HepG2 (cell line): Measurements from ENCODE around the gene DCUN1D3. TPM values are rescaled to one million over a fixed set of nuclear protein-coding genes. Genes with fewer than 3 reads are reported as not detected.

Experiments
- ATAC-seq: fragments of 200-7000 bp; cut with Tn5 transposase; 3 replicates; pipeline ENCODE4 v1.9.1; 2020; ENCODE audit warnings: mild to moderate bottlenecking, moderate library complexity
- BruUV-seq: library from RNA; stranded (reverse); fragments of 400-500 nt; replicated peaks from 2 replicates; lab custom pipeline; 2021; lab: Mats Ljungman, UMichigan
- CTCF ChIA-PET: fragments of 300-600 bp; formaldehyde crosslinking; extraction: SDS; loops from one replicate; lab custom pipeline; 2021; ENCODE audit warnings: low total read pairs, inconsistent platforms, low intra/inter-chr PET ratio; lab: Yijun Ruan, JAX
- POLR2A ChIA-PET: fragments of 350-600 bp; sonication (Branson Sonifier 250); formaldehyde crosslinking; loops from one replicate; lab custom pipeline; 2020; ENCODE audit warnings: antibody characterized with exemption, inconsistent platforms; lab: Yijun Ruan, JAX
- DNase-seq: peaks from one replicate; pipeline ENCODE4 v3.0.0-alpha.2; 2015; ENCODE audit warnings: low spot score
- FAIRE-seq: peaks from 3 replicates; lab custom pipeline; 2011; peaks lifted over from hg19 to GRCh38; lab: Jason Lieb, UNC
- H2AFZ ChIP-seq: one replicate; pipeline ENCODE4 v1.6.1; 2011; ENCODE audit warnings: low read length, inconsistent platforms
- H3K27ac ChIP-seq: fragments of 300-600 bp; 3 replicates; pipeline ENCODE4 v1.8.0; 2011; ENCODE audit warnings: mixed run types, mild to moderate bottlenecking, mixed read lengths, low read length, inconsistent platforms; ENCODE audit not compliant: insufficient read depth; ENCODE audit errors: extremely low read length
- H3K27me3 ChIP-seq, 2 experiments: fragments of 200-600 bp in 1 of 2; 2 replicates in 1 of 2; 3 replicates in 1 of 2; pipeline versions ENCODE4 v1.6.0 to v1.8.0; 2011; ENCODE audit warnings: low read length in 2 of 2, mild to moderate bottlenecking in 2 of 2, moderate library complexity in 2 of 2, inconsistent platforms in 1 of 2; ENCODE audit not compliant: insufficient read depth in 2 of 2, control insufficient read depth in 1 of 2
- H3K36me3 ChIP-seq, 2 experiments: fragments of 200-600 bp in 1 of 2; replicated peaks in 1 of 2; 2 replicates in 1 of 2; 3 replicates in 1 of 2; pipeline versions ENCODE4 v1.5.1 to v1.8.0; 2011; ENCODE audit warnings: low read length in 2 of 2, inconsistent platforms in 1 of 2; ENCODE audit not compliant: insufficient read depth in 2 of 2, control insufficient read depth in 1 of 2
- H3K4me1 ChIP-seq: 2 replicates; pipeline ENCODE4 v1.5.1; 2012; ENCODE audit warnings: low read length, inconsistent platforms; ENCODE audit not compliant: insufficient read depth
- H3K4me2 ChIP-seq: 2 replicates; pipeline ENCODE4 v1.6.0; 2011; ENCODE audit warnings: low read depth, low read length, inconsistent platforms
- H3K4me3 ChIP-seq, 3 experiments: fragments of 200-600 bp in 1 of 3; sonication (generic), shearing (Covaris generic) in 1 of 3; replicated peaks in 1 of 3; 2 replicates each; pipeline ENCODE4 v1.5.1; 2011 to 2016; ENCODE audit warnings: low read length in 3 of 3, inconsistent platforms in 2 of 3, low read depth in 2 of 3, mild to moderate bottlenecking in 2 of 3, control low read depth in 1 of 3, mixed read lengths in 1 of 3; ENCODE audit not compliant: insufficient read depth in 1 of 3
- H3K79me2 ChIP-seq: one replicate; pipeline ENCODE4 v1.6.1; 2011; ENCODE audit warnings: low read length, inconsistent platforms; ENCODE audit not compliant: insufficient read depth
- H3K9ac ChIP-seq: 2 replicates; pipeline ENCODE4 v1.6.0; 2011; ENCODE audit warnings: mild to moderate bottlenecking, low read depth, low read length, inconsistent platforms; ENCODE audit not compliant: insufficient read depth
- H3K9me3 ChIP-seq: 2 replicates; pipeline ENCODE4 v1.5.1; 2012; ENCODE audit warnings: mild to moderate bottlenecking, low read length
- H4K20me1 ChIP-seq: 2 replicates; pipeline ENCODE4 v1.6.0; 2011; ENCODE audit warnings: inconsistent platforms, mild to moderate bottlenecking, low read length, moderate library complexity; ENCODE audit not compliant: insufficient read depth
- ETV5 ChIP-seq: IDR thresholded peaks from 2 replicates; pipeline ENCODE4 v1.6.1; 2018; ENCODE audit warnings: missing biosample characterization, missing genetic modification reagents, inconsistent platforms, borderline replicate concordance
- NFAT5 ChIP-seq: sonication (generic); formaldehyde crosslinking; IDR thresholded peaks from 2 replicates; pipeline ENCODE4 v1.4.0; 2020; ENCODE audit warnings: missing genetic modification reagents
- NFE2 ChIP-seq: sonication (generic); formaldehyde crosslinking; IDR thresholded peaks from 2 replicates; pipeline ENCODE4 v1.4.0; 2020; ENCODE audit warnings: missing genetic modification reagents
- SUZ12 ChIP-seq: fragments of 150-350 bp; IDR thresholded peaks from 2 replicates; pipeline ENCODE4 v1.6.1; 2014; ENCODE audit warnings: low read depth, low read length
- ZFP90 ChIP-seq: sonication (generic); formaldehyde crosslinking; IDR thresholded peaks from 2 replicates; pipeline ENCODE4 v1.8.0; 2022; ENCODE audit warnings: missing genetic modification reagents, mild to moderate bottlenecking, inconsistent platforms, borderline replicate concordance
- ZNF703 ChIP-seq: sonication (generic); formaldehyde crosslinking; IDR thresholded peaks from 2 replicates; pipeline ENCODE4 v1.5.1; 2020; ENCODE audit warnings: missing genetic modification reagents, mild to moderate bottlenecking, moderate library complexity, borderline replicate concordance
- ZSCAN9 ChIP-seq: IDR thresholded peaks from 2 replicates; pipeline ENCODE4 v1.6.1; 2016; ENCODE audit warnings: borderline replicate concordance
- WGBS: methylation state at CpG from one replicate; pipeline ENCODE4 v1.1.6; 2017; ENCODE audit warnings: low lambda C conversion rate; 5-methylcytosine and 5-hydroxymethylcytosine counted together
- in situ Hi-C: cut with HindIII; loops from 2 replicates; pipeline ENCODE4 v1.10.0; 2017; ENCODE audit warnings: low pct_unique_long_range_greater_than_20kb; ENCODE audit not compliant: extremely low pct_ligation_motif_present
- intact Hi-C: fragments of 100-400 bp; cut with micrococcal nuclease; formaldehyde crosslinking; loops from one replicate; pipeline ENCODE4 v1.10.0; 2022; ENCODE audit not compliant: unreplicated experiment
- polyA plus RNA-seq, 8 experiments: library from polyadenylated mRNA; depleted of rRNA in 3 of 8; stranded (reverse) in 7 of 8; unstranded in 1 of 8; fragments of >200 nt; fragmentation: Illumina TruSeq in 4 of 8; extraction: Trizol in 4 of 8; gene quantifications; 2 replicates each; pipeline versions ENCODE4 v1.2.1 to v1.2.3, GENCODE V29; 2011 to 2016; ENCODE audit warnings: low read depth in 4 of 8, missing spikeins in 1 of 8, mixed read lengths in 1 of 8; ENCODE audit not compliant: insufficient read depth in 1 of 8
- total RNA-seq, 5 experiments: library from RNA; depleted of rRNA; stranded (reverse); fragments of >200 nt; fragmentation: Illumina TruSeq; extraction: Trizol; gene quantifications; 2 replicates each; pipeline ENCODE4 v1.2.3, GENCODE V29; 2016; ENCODE audit warnings: low read depth in 1 of 5
- TF ChIP-seq, protein P1 (sequence below): sonication (generic); formaldehyde crosslinking; IDR thresholded peaks from 2 replicates; pipeline ENCODE4 v1.4.0; 2020; ENCODE audit warnings: missing genetic modification reagents
- TF ChIP-seq, protein P2 (sequence below): sonication (generic); formaldehyde crosslinking; IDR thresholded peaks from 2 replicates; pipeline ENCODE4 v1.5.0; 2020; ENCODE audit warnings: missing genetic modification reagents
- TF ChIP-seq, protein P3 (sequence below): sonication (generic); formaldehyde crosslinking; IDR thresholded peaks from 2 replicates; pipeline ENCODE4 v1.4.0; 2020; ENCODE audit warnings: low read depth, mild to moderate bottlenecking, missing genetic modification reagents

DCUN1D3 gene
- total and polyA plus RNA-seq, 2 of the 13 experiments (the other 11 are each of a cell fraction or from before 2014, with no cell fraction given), result 5.0 to 19.3 TPM

DNA sequence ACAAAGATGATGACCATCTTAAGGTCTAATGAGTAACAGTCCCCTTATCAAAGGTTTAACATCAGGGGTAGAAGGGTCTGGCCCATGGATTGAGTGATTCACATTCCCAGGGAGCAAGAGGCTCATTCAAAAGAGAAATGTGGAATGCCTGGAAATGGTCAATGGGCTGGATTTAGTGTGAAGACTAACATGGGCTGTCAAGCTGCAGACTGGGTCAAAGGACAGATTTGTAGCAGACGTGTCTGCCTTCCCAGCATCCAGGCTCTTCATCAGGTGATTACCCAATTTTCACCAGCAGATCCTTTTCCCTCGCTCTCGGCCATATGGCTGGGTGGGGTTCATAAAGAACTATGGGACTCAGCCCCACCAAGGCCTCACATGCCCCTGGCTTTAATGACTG lies 26.8 kb downstream of the DCUN1D3 start (continued):
- TF ChIP-seq NFAT5 (CRISPR knock-in tag), result no peak
- TF ChIP-seq SUZ12, result no peak
- TF ChIP-seq NFE2 (CRISPR knock-in tag), result no peak

- Histone ChIP-seq H3K27ac (no peak overlapping the region), H3K79me2 (peaks cover 89% of the 10 kb centered on the region), H3K36me3 (peaks cover 0 to 20% of the 10 kb centered on the region in 2 experiments; a peak in 2 of 5 replicates), H3K4me1 (peaks cover 67% of the 10 kb centered on the region), H2AFZ (no peak overlapping the region), H3K9ac (no peak overlapping the region), H3K4me2 (no peak overlapping the region), H3K9me3 (no peaks in the 10 kb centered on the region), H3K4me3 (no peak overlapping the region), H4K20me1 (peaks cover 28% of the 10 kb centered on the region), H3K27me3 (no peaks in the 10 kb centered on the region)
- TF ChIP-seq, protein P1, sequence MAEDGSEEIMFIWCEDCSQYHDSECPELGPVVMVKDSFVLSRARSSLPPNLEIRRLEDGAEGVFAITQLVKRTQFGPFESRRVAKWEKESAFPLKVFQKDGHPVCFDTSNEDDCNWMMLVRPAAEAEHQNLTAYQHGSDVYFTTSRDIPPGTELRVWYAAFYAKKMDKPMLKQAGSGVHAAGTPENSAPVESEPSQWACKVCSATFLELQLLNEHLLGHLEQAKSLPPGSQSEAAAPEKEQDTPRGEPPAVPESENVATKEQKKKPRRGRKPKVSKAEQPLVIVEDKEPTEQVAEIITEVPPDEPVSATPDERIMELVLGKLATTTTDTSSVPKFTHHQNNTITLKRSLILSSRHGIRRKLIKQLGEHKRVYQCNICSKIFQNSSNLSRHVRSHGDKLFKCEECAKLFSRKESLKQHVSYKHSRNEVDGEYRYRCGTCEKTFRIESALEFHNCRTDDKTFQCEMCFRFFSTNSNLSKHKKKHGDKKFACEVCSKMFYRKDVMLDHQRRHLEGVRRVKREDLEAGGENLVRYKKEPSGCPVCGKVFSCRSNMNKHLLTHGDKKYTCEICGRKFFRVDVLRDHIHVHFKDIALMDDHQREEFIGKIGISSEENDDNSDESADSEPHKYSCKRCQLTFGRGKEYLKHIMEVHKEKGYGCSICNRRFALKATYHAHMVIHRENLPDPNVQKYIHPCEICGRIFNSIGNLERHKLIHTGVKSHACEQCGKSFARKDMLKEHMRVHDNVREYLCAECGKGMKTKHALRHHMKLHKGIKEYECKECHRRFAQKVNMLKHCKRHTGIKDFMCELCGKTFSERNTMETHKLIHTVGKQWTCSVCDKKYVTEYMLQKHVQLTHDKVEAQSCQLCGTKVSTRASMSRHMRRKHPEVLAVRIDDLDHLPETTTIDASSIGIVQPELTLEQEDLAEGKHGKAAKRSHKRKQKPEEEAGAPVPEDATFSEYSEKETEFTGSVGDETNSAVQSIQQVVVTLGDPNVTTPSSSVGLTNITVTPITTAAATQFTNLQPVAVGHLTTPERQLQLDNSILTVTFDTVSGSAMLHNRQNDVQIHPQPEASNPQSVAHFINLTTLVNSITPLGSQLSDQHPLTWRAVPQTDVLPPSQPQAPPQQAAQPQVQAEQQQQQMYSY (CRISPR knock-in tag), result no peak
- TF ChIP-seq ZNF703 (CRISPR knock-in tag) (no peak), ZSCAN9 (CRISPR knock-in tag) (no peak), ZFP90 (CRISPR knock-in tag) (no peak), ETV5 (no peak)
- TF ChIP-seq, protein P2, sequence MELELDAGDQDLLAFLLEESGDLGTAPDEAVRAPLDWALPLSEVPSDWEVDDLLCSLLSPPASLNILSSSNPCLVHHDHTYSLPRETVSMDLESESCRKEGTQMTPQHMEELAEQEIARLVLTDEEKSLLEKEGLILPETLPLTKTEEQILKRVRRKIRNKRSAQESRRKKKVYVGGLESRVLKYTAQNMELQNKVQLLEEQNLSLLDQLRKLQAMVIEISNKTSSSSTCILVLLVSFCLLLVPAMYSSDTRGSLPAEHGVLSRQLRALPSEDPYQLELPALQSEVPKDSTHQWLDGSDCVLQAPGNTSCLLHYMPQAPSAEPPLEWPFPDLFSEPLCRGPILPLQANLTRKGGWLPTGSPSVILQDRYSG (CRISPR knock-in tag), result no peak
- TF ChIP-seq, protein P3, sequence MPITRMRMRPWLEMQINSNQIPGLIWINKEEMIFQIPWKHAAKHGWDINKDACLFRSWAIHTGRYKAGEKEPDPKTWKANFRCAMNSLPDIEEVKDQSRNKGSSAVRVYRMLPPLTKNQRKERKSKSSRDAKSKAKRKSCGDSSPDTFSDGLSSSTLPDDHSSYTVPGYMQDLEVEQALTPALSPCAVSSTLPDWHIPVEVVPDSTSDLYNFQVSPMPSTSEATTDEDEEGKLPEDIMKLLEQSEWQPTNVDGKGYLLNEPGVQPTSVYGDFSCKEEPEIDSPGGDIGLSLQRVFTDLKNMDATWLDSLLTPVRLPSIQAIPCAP (CRISPR knock-in tag), result no peak
- in situ Hi-C loops (no loop called here), intact Hi-C loops (no loop called here)
- CTCF ChIA-PET, result interaction anchor here (0.6 kb wide), 1 partner anchor 13 kb away, joined by 3 read pairs; no protein-coding TSS in a partner anchor
- FAIRE-seq (no peak), ATAC-seq (no peak), DNase-seq (no peak)
- no TSS peak for BruUV-seq
- 93% methylated on average over 9 of the region's 9 CpGs for WGBS
- POLR2A ChIA-PET, result no interaction called here
Observed at GRCh38 chr16:20871941-20872815, 28.0 kb downstream of the DCUN1D3 start.
